ENCODE measurements around the gene FAM234B.

DNA sequence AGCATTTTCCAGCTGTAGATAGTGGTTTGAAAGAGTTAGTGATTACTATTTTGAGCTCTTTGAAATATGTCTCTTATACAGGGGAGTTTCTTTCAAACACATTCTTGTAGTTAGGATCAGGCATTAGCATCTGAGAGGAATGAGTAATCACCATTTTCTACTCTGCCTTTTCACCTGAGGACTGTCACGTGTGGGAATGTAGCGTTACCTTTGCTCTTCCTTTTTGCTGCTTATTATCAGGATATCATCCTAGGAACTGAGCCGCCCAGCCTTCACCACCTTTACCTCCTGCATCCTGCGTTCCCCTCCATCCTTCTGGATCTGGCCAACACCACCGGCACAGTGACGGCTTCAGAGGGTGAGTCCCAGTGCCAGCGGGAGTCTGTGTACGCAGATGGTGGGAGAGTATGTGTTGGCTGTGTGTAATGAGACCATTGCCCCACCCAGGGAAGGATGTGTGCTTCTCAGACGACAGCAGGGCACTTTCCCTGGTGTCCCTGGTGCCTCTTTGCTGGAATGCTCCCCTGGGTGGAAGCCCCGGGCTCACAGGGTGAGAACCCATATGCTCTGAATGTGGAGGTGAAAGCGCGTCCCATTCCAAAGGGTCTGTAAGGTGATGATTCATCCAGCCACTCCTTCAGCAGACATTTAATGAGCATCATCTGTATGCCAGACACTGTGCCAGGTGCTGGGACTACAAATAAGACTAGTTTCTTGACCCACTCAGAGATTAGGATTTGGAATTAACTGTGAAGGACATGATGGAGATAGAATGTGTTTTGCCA is 31.8 kb downstream of the FAM234B start:
- TF ChIP-seq, protein P1, sequence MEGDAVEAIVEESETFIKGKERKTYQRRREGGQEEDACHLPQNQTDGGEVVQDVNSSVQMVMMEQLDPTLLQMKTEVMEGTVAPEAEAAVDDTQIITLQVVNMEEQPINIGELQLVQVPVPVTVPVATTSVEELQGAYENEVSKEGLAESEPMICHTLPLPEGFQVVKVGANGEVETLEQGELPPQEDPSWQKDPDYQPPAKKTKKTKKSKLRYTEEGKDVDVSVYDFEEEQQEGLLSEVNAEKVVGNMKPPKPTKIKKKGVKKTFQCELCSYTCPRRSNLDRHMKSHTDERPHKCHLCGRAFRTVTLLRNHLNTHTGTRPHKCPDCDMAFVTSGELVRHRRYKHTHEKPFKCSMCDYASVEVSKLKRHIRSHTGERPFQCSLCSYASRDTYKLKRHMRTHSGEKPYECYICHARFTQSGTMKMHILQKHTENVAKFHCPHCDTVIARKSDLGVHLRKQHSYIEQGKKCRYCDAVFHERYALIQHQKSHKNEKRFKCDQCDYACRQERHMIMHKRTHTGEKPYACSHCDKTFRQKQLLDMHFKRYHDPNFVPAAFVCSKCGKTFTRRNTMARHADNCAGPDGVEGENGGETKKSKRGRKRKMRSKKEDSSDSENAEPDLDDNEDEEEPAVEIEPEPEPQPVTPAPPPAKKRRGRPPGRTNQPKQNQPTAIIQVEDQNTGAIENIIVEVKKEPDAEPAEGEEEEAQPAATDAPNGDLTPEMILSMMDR (IDR thresholded peaks at IDR 0.05) = no peak
- no peak for TF ChIP-seq POLR2AphosphoS5 (IDR thresholded peaks at IDR 0.05)
- no peak for TF ChIP-seq POLR2A (IDR thresholded peaks at IDR 0.05)
